ENCODE results near the gene CASD1.

DNA sequence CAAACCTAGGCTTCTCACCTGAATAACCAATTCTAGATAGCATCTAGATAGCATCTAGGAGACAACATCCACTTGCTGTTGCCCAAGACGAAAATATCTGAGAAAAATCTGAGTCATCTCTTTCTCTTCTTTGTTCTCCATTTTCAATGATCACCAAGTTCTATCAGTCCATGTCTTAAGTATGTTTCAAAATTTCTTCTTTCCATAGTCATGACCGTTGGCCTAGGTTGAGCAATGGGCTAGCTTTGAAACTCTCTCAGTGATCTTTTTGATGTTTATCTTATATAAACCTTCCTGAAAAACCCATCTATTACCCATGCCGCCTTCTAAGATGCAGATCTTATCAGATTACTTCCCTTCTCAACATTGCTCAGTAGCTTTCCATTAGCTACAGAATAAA is 23.4 kb upstream of the CASD1 start:
- no peak for TF ChIP-seq POLR2A (IDR thresholded peaks at IDR 0.05)
- TF ChIP-seq, protein P1, sequence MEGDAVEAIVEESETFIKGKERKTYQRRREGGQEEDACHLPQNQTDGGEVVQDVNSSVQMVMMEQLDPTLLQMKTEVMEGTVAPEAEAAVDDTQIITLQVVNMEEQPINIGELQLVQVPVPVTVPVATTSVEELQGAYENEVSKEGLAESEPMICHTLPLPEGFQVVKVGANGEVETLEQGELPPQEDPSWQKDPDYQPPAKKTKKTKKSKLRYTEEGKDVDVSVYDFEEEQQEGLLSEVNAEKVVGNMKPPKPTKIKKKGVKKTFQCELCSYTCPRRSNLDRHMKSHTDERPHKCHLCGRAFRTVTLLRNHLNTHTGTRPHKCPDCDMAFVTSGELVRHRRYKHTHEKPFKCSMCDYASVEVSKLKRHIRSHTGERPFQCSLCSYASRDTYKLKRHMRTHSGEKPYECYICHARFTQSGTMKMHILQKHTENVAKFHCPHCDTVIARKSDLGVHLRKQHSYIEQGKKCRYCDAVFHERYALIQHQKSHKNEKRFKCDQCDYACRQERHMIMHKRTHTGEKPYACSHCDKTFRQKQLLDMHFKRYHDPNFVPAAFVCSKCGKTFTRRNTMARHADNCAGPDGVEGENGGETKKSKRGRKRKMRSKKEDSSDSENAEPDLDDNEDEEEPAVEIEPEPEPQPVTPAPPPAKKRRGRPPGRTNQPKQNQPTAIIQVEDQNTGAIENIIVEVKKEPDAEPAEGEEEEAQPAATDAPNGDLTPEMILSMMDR (IDR thresholded peaks at IDR 0.05): no peak
